Measurements from ENCODE around the gene FAM50A. TPM values are rescaled to one million over a fixed set of nuclear protein-coding genes. Genes with fewer than 3 reads are reported as not detected.

FAM50A gene
- total and polyA plus RNA-seq, 4 donors: 23.4 to 202 (median 90.4) TPM

DNA sequence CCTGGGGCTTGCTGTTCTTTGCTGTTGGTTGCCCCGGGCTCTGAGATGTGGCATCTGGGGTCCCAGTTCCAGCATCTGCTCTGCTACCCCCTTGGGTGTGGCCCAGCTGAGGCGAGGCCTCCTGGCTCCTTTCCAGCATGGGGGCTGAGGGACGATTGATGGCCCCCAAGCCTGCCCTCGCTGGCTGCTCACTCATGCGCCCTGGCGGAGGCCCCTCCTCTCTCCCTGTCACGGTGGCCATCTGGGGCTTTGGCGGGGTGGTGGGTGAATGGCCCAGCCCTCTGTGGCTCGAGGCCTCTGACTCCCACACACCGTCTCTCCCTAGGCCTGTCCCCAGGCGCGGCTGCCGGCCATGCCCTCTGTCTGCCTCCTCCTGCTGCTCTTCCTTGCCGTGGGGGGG lies 15.9 kb downstream of the FAM50A start:
- no peaks in the 10 kb centered on the region for H3K9me3 ChIP-seq (ENCODE audit: control insufficient read depth in 4 of 4, insufficient read depth in 3 of 4, low read length in 3 of 4)
- no peak overlapping the region for H3K4me3 ChIP-seq
- H3K36me3 ChIP-seq (ENCODE audit: control insufficient read depth in 4 of 4, insufficient read depth in 4 of 4, low read length in 4 of 4): peaks cover 0 to 8% (median 2%) of the 10 kb centered on the region in 4 donors
- 65 to 76% methylated on average over 9 to 14 of the region's 14 CpGs for WGBS, 2 donors
- no peak overlapping the region for H3K27ac ChIP-seq (ENCODE audit: low read depth in 1 of 2, low read length in 1 of 2)
- no peak for DNase-seq
- no peak overlapping the region for H3K9ac ChIP-seq (ENCODE audit: insufficient read depth in 1 of 2, low read length in 2 of 2)
- no peak for ATAC-seq (ENCODE audit: insufficient read depth, low FRiP score)
- TF ChIP-seq, protein P1, sequence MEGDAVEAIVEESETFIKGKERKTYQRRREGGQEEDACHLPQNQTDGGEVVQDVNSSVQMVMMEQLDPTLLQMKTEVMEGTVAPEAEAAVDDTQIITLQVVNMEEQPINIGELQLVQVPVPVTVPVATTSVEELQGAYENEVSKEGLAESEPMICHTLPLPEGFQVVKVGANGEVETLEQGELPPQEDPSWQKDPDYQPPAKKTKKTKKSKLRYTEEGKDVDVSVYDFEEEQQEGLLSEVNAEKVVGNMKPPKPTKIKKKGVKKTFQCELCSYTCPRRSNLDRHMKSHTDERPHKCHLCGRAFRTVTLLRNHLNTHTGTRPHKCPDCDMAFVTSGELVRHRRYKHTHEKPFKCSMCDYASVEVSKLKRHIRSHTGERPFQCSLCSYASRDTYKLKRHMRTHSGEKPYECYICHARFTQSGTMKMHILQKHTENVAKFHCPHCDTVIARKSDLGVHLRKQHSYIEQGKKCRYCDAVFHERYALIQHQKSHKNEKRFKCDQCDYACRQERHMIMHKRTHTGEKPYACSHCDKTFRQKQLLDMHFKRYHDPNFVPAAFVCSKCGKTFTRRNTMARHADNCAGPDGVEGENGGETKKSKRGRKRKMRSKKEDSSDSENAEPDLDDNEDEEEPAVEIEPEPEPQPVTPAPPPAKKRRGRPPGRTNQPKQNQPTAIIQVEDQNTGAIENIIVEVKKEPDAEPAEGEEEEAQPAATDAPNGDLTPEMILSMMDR (IDR thresholded peaks at IDR 0.05; ENCODE audit: control extremely low read depth, extremely low read depth): no peak
- H3K4me1 ChIP-seq (ENCODE audit: control insufficient read depth in 5 of 5, insufficient read depth in 5 of 5, low read length in 5 of 5): peaks cover 0 to 10% (median 0%) of the 10 kb centered on the region in 5 donors
- H3K27me3 ChIP-seq (ENCODE audit: control insufficient read depth in 3 of 3, insufficient read depth in 3 of 3, low read length in 2 of 3): no peaks in the 10 kb centered on the region

DNA sequence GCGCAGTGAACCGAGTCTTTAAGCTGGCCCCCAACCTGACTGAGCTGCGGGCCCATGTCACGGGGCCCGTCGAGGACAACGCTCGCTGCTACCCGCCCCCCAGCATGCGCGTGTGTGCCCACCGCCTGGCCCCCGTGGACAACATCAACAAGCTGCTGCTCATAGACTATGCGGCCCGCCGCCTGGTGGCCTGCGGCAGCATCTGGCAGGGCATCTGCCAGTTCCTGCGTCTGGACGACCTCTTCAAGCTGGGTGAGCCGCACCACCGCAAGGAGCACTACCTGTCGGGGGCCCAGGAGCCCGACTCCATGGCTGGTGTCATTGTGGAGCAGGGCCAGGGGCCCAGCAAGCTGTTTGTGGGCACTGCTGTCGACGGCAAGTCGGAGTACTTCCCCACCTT lies 16.4 kb downstream of the FAM50A start:
- peaks cover 0 to 8% (median 3%) of the 10 kb centered on the region in 4 donors for H3K36me3 ChIP-seq (ENCODE audit: control insufficient read depth in 4 of 4, insufficient read depth in 4 of 4, low read length in 4 of 4)
- H3K4me1 ChIP-seq (ENCODE audit: control insufficient read depth in 5 of 5, insufficient read depth in 5 of 5, low read length in 5 of 5): peaks cover 0 to 10% (median 0%) of the 10 kb centered on the region in 5 donors
- no peaks in the 10 kb centered on the region for H3K9me3 ChIP-seq (ENCODE audit: control insufficient read depth in 4 of 4, insufficient read depth in 3 of 4, low read length in 3 of 4)
- TF ChIP-seq, protein P1 (IDR thresholded peaks at IDR 0.05; ENCODE audit: control extremely low read depth, extremely low read depth): no peak
- H3K9ac ChIP-seq (ENCODE audit: insufficient read depth in 1 of 2, low read length in 2 of 2): no peak overlapping the region
- WGBS, 2 donors: 90 to 91% methylated on average over 25 to 26 of the region's 26 CpGs
- no peaks in the 10 kb centered on the region for H3K27me3 ChIP-seq (ENCODE audit: control insufficient read depth in 3 of 3, insufficient read depth in 3 of 3, low read length in 2 of 3)
- no peak overlapping the region for H3K27ac ChIP-seq (ENCODE audit: low read depth in 1 of 2, low read length in 1 of 2)
- no peak overlapping the region for H3K4me3 ChIP-seq
- DNase-seq (no peak), ATAC-seq (ENCODE audit: insufficient read depth, low FRiP score) (no peak)

DNA sequence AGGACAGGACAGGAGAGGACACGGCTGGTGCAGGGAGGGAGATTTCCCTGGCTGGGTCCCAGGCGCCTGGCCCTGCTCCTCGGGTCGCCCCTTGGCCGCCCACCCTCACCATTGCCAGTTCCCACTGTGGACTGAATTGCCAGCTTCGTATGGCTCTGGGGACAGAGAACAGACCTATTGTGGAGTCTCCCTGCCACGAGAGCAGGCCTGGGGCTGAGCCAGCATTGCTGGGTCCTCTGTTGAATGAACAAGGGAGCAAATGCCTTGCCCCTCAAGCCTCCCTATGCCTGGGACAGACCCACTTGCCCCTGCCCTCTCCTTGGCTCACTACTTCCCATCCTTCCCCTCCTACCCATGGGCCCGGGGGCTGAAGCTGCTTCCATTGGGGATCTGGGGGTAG lies 18.5 kb downstream of the FAM50A start:
- WGBS, 2 donors: 86 to 88% methylated on average over 1 to 8 of the region's 8 CpGs
- H3K4me1 ChIP-seq (ENCODE audit: control insufficient read depth in 5 of 5, insufficient read depth in 5 of 5, low read length in 5 of 5): peaks cover 0 to 10% (median 0%) of the 10 kb centered on the region in 5 donors
- TF ChIP-seq, protein P1 (IDR thresholded peaks at IDR 0.05; ENCODE audit: control extremely low read depth, extremely low read depth): no peak
- no peaks in the 10 kb centered on the region for H3K9me3 ChIP-seq (ENCODE audit: control insufficient read depth in 4 of 4, insufficient read depth in 3 of 4, low read length in 3 of 4)
- no peak for ATAC-seq (ENCODE audit: insufficient read depth, low FRiP score)
- DNase-seq: no peak
- H3K27ac ChIP-seq (ENCODE audit: low read depth in 1 of 2, low read length in 1 of 2): no peak overlapping the region
- no peak overlapping the region for H3K4me3 ChIP-seq
- H3K36me3 ChIP-seq (ENCODE audit: control insufficient read depth in 4 of 4, insufficient read depth in 4 of 4, low read length in 4 of 4): peaks cover 2 to 12% (median 6%) of the 10 kb centered on the region in 4 donors
- H3K27me3 ChIP-seq (ENCODE audit: control insufficient read depth in 3 of 3, insufficient read depth in 3 of 3, low read length in 2 of 3): no peaks in the 10 kb centered on the region
- no peak overlapping the region for H3K9ac ChIP-seq (ENCODE audit: insufficient read depth in 1 of 2, low read length in 2 of 2)

All from lung (tissue), 12 donors.